Osteoblast (primary cell): Measurements from ENCODE around the gene STUM. TPM values are rescaled to one million over a fixed set of nuclear protein-coding genes. Genes with fewer than 3 reads are reported as not detected.

Source experiments
- DNase-seq: peaks from one replicate; pipeline ENCODE4 v3.0.0; 2011; ENCODE audit warnings: low spot score, mixed read lengths; ENCODE audit not compliant: insufficient read length; ENCODE audit errors: missing footprints
- H2AFZ ChIP-seq: 2 replicates; pipeline ENCODE4 v1.6.0; 2011; ENCODE audit warnings: mild to moderate bottlenecking, low read length
- H3K27ac ChIP-seq: 2 replicates; pipeline ENCODE4 v1.5.1; 2011; ENCODE audit warnings: mild to moderate bottlenecking, low read depth, low read length, moderate library complexity
- H3K27me3 ChIP-seq: 2 replicates; pipeline ENCODE4 v1.6.0; 2012; ENCODE audit warnings: mild to moderate bottlenecking, control low read depth, inconsistent platforms, low read length, moderate library complexity; ENCODE audit not compliant: insufficient read depth
- H3K36me3 ChIP-seq: 2 replicates; pipeline ENCODE4 v1.5.1; 2011; ENCODE audit warnings: mild to moderate bottlenecking, low read length, control low read depth, moderate library complexity; ENCODE audit not compliant: insufficient read depth
- H3K4me1 ChIP-seq: 2 replicates; pipeline ENCODE4 v1.5.1; 2011; ENCODE audit warnings: mild to moderate bottlenecking, low read length, control low read depth, moderate library complexity; ENCODE audit not compliant: insufficient read depth
- H3K4me2 ChIP-seq: 2 replicates; pipeline ENCODE4 v1.6.0; 2011; ENCODE audit warnings: mild to moderate bottlenecking, low read length; ENCODE audit not compliant: insufficient read depth
- H3K4me3 ChIP-seq: fragments of 200-600 bp; sonication (generic); 3 replicates; pipeline ENCODE4 v1.5.1; 2012; ENCODE audit warnings: mild to moderate bottlenecking, low read length, inconsistent platforms; ENCODE audit not compliant: insufficient read depth
- H3K79me2 ChIP-seq: 2 replicates; pipeline ENCODE4 v1.6.0; 2012; ENCODE audit warnings: mild to moderate bottlenecking, low read length, control low read depth, inconsistent platforms; ENCODE audit not compliant: insufficient read depth
- H3K9me3 ChIP-seq: 2 replicates; pipeline ENCODE4 v1.5.1; 2011; ENCODE audit warnings: low read depth, low read length, control low read depth
- H4K20me1 ChIP-seq: 2 replicates; pipeline ENCODE4 v1.6.0; 2012; ENCODE audit warnings: mild to moderate bottlenecking, low read length, control low read depth; ENCODE audit not compliant: insufficient read depth
- CTCF ChIP-seq: IDR thresholded peaks from 2 replicates; pipeline ENCODE4 v1.5.1; 2011; ENCODE audit warnings: mild to moderate bottlenecking, low read depth, low read length, moderate library complexity; ENCODE audit errors: extremely low read depth
- total RNA-seq: library from RNA; depleted of rRNA; stranded (reverse); fragments of >200 nt; gene quantifications from 2 replicates; pipeline ENCODE4 v1.2.3, GENCODE V29; 2012

The STUM gene
- total RNA-seq, 1 donor, result under 0.01 TPM

- DNase-seq, result peak; percentile 79
- H3K27me3 ChIP-seq, result peaks cover 21% of the 10 kb centered on the region
Measured at GRCh38 chr1:226569879-226570547, 21.4 kb downstream of the STUM start.

GRCh38 chr1:226571893-226572292 is 23.3 kb downstream of the STUM start:
- no peaks in the 10 kb centered on the region for H3K79me2 ChIP-seq
- no peaks in the 10 kb centered on the region for H3K36me3 ChIP-seq
- H2AFZ ChIP-seq, result no peak overlapping the region
- no peaks in the 10 kb centered on the region for H3K9me3 ChIP-seq
- H3K4me2 ChIP-seq, result no peak overlapping the region
- H3K4me3 ChIP-seq, result no peak overlapping the region
- no peaks in the 10 kb centered on the region for H4K20me1 ChIP-seq
- peaks cover 14% of the 10 kb centered on the region for H3K27me3 ChIP-seq
- H3K27ac ChIP-seq, result no peak overlapping the region
- H3K4me1 ChIP-seq, result no peaks in the 10 kb centered on the region
- no peak for TF ChIP-seq CTCF
- no peak for DNase-seq

More at GRCh38 chr1:226569879-226570547, 21.4 kb downstream of the STUM start:
- peak; percentile 13 for TF ChIP-seq CTCF
- H3K27ac ChIP-seq, result no peak overlapping the region
- H3K4me3 ChIP-seq, result no peak overlapping the region
- H3K36me3 ChIP-seq, result no peaks in the 10 kb centered on the region
- no peaks in the 10 kb centered on the region for H3K9me3 ChIP-seq
- no peaks in the 10 kb centered on the region for H3K79me2 ChIP-seq
- no peaks in the 10 kb centered on the region for H4K20me1 ChIP-seq
- no peaks in the 10 kb centered on the region for H3K4me1 ChIP-seq
- H3K4me2 ChIP-seq, result no peak overlapping the region
- H2AFZ ChIP-seq, result no peak overlapping the region

GRCh38 chr1:226572325-226572726 is 23.8 kb downstream of the STUM start:
- no peak overlapping the region for H2AFZ ChIP-seq
- H4K20me1 ChIP-seq, result no peaks in the 10 kb centered on the region
- H3K9me3 ChIP-seq, result no peaks in the 10 kb centered on the region
- H3K36me3 ChIP-seq, result no peaks in the 10 kb centered on the region
- H3K27ac ChIP-seq, result no peak overlapping the region
- peaks cover 12% of the 10 kb centered on the region for H3K27me3 ChIP-seq
- no peaks in the 10 kb centered on the region for H3K4me1 ChIP-seq
- no peak for TF ChIP-seq CTCF
- H3K79me2 ChIP-seq, result no peaks in the 10 kb centered on the region
- H3K4me2 ChIP-seq, result no peak overlapping the region
- DNase-seq, result no peak
- H3K4me3 ChIP-seq, result no peak overlapping the region

GRCh38 chr1:226574044-226574443 is 25.5 kb downstream of the STUM start:
- no peaks in the 10 kb centered on the region for H3K4me1 ChIP-seq
- no peak for TF ChIP-seq CTCF

More at GRCh38 chr1:226574044-226574443, 25.5 kb downstream of the STUM start:
- no peak overlapping the region for H2AFZ ChIP-seq
- no peaks in the 10 kb centered on the region for H3K9me3 ChIP-seq
- H3K27ac ChIP-seq, result no peak overlapping the region
- H3K79me2 ChIP-seq, result no peaks in the 10 kb centered on the region
- no peaks in the 10 kb centered on the region for H3K36me3 ChIP-seq
- no peak overlapping the region for H3K4me2 ChIP-seq
- no peaks in the 10 kb centered on the region for H3K27me3 ChIP-seq
- DNase-seq, result no peak
- H3K4me3 ChIP-seq, result no peak overlapping the region
- no peaks in the 10 kb centered on the region for H4K20me1 ChIP-seq
